B cell (primary cell): Measurements from ENCODE around the gene ARHGAP4. TPM values are rescaled to one million over a fixed set of nuclear protein-coding genes. Genes with fewer than 3 reads are reported as not detected.

Source experiments
- ATAC-seq: fragments of 200-7000 bp; cut with Tn5 transposase; one replicate; pipeline ENCODE4 v1.10.0; 2021; ENCODE audit warnings: low read depth, mild to moderate bottlenecking, moderate number of reproducible peaks, moderate library complexity
- CTCF ChIA-PET: fragments of 350-600 bp; sonication (Branson Sonifier 250); formaldehyde crosslinking; loops from one replicate; lab custom pipeline; 2021; ENCODE audit warnings: antibody characterized with exemption, inconsistent platforms; lab: Charles Lee
- POLR2A ChIA-PET: fragments of 350-600 bp; sonication (Branson Sonifier 250); formaldehyde crosslinking; loops from one replicate; lab custom pipeline; 2021; ENCODE audit warnings: antibody characterized with exemption; lab: Charles Lee
- DNase-seq: peaks from one replicate; pipeline ENCODE4 v3.0.0; 2013
- H2AFZ ChIP-seq: 2 replicates; pipeline ENCODE4 v1.6.1; 2012; ENCODE audit warnings: mild to moderate bottlenecking, low read depth, low read length; ENCODE audit not compliant: insufficient read depth, poor library complexity, severe bottlenecking
- H3K27ac ChIP-seq, 2 donors: 1 replicate in 1 of 2; 2 replicates in 1 of 2; pipeline ENCODE4 v1.5.1; 2012 to 2013; ENCODE audit warnings: low read length in 2 of 2, mild to moderate bottlenecking in 2 of 2, moderate library complexity in 1 of 2
- H3K27me3 ChIP-seq, 4 experiments: fragments of 200-600 bp in 1 of 4; sonication (generic) in 1 of 4; replicated peaks in 1 of 4; 1 replicate in 2 of 4; 2 replicates in 2 of 4; pipeline versions ENCODE4 v1.6.1 to v1.7.0; 2013 to 2016; ENCODE audit warnings: low read length in 3 of 4, mild to moderate bottlenecking in 2 of 4, mixed read lengths in 1 of 4, moderate library complexity in 1 of 4; ENCODE audit not compliant: insufficient read depth in 4 of 4, control insufficient read depth in 3 of 4; ENCODE audit errors: control extremely low read depth in 1 of 4
- H3K36me3 ChIP-seq, 2 experiments: replicated peaks in 1 of 2; 1 replicate in 1 of 2; 2 replicates in 1 of 2; pipeline versions ENCODE4 v1.6.1 to v1.7.1; 2013; ENCODE audit warnings: low read length in 1 of 2; ENCODE audit not compliant: insufficient read depth in 2 of 2, control insufficient read depth in 1 of 2; ENCODE audit errors: control extremely low read depth in 1 of 2, extremely low read depth in 1 of 2
- H3K4me1 ChIP-seq, 2 donors: fragments of 200-600 bp in 1 of 2; sonication (generic) in 1 of 2; 1 replicate in 1 of 2; 2 replicates in 1 of 2; pipeline versions ENCODE4 v1.5.1 to v1.6.1; 2013 to 2017; ENCODE audit warnings: low read length in 2 of 2; ENCODE audit not compliant: control insufficient read depth in 2 of 2, insufficient read depth in 2 of 2
- H3K4me2 ChIP-seq: replicated peaks from 2 replicates; pipeline ENCODE3; 2012; ENCODE audit warnings: mild to moderate bottlenecking, low read depth, low read length; ENCODE audit not compliant: poor library complexity, severe bottlenecking
- H3K4me3 ChIP-seq, 5 experiments: fragments of 200-600 bp in 1 of 5; sonication (generic) in 1 of 5; 1 replicate in 3 of 5; 2 replicates in 2 of 5; pipeline versions ENCODE4 v1.5.1 to v1.7.0; 2011 to 2016; ENCODE audit warnings: low read length in 4 of 5, mild to moderate bottlenecking in 4 of 5, low read depth in 2 of 5, control low read depth in 1 of 5, moderate library complexity in 1 of 5; ENCODE audit not compliant: insufficient read depth in 1 of 5; ENCODE audit errors: control extremely low read depth in 1 of 5, extremely low read depth in 1 of 5
- H3K79me2 ChIP-seq: fragments of 200-600 bp; sonication (generic); one replicate; pipeline ENCODE4 v1.6.0; 2016; ENCODE audit warnings: low read length; ENCODE audit not compliant: control insufficient read depth, insufficient read depth
- H3K9ac ChIP-seq: fragments of 200-600 bp; sonication (generic); 2 replicates; pipeline ENCODE4 v1.6.1; 2017; ENCODE audit warnings: mild to moderate bottlenecking, low read length, moderate library complexity
- H3K9me3 ChIP-seq, 3 donors: one replicate each; pipeline versions ENCODE4 v1.6.1 to v1.7.1; 2013; ENCODE audit warnings: low read length in 2 of 3; ENCODE audit not compliant: control insufficient read depth in 2 of 3, insufficient read depth in 1 of 3; ENCODE audit errors: control extremely low read depth in 1 of 3
- H4K20me1 ChIP-seq: 2 replicates; pipeline ENCODE4 v1.6.0; 2012; ENCODE audit warnings: mild to moderate bottlenecking, low read length; ENCODE audit not compliant: insufficient read depth, control insufficient read depth, poor library complexity, severe bottlenecking
- H3K27ac Mint-ChIP-seq: one replicate; pipeline ENCODE4 v1.8.0; 2021; ENCODE audit warnings: mixed read lengths
- H3K27me3 Mint-ChIP-seq: one replicate; pipeline ENCODE4 v1.8.0; 2021; ENCODE audit warnings: mixed read lengths
- H3K4me1 Mint-ChIP-seq: one replicate; pipeline ENCODE4 v1.8.0; 2021; ENCODE audit warnings: mixed read lengths
- H3K4me3 Mint-ChIP-seq: one replicate; pipeline ENCODE4 v1.8.0; 2021; ENCODE audit warnings: mixed read lengths
- H3K9me3 Mint-ChIP-seq: one replicate; pipeline ENCODE4 v1.8.0; 2022; ENCODE audit warnings: mixed read lengths; ENCODE audit not compliant: insufficient read depth
- CTCF ChIP-seq: fragments of 200-600 bp; IDR thresholded peaks from one replicate; pipeline ENCODE4 v1.8.0; 2022; ENCODE audit warnings: antibody characterized with exemption, mild to moderate bottlenecking
- EZH2 ChIP-seq: IDR thresholded peaks from 2 replicates; pipeline ENCODE4 v1.6.1; 2012; ENCODE audit warnings: borderline replicate concordance, low read depth, mild to moderate bottlenecking, moderate library complexity, low read length; ENCODE audit not compliant: insufficient read depth, poor library complexity, severe bottlenecking
- WGBS: methylation state at CpG from one replicate; pipeline ENCODE4 v1.1.5; 2013; ENCODE audit warnings: missing lambda C conversion rate; ENCODE audit not compliant: insufficient coverage; 5-methylcytosine and 5-hydroxymethylcytosine counted together
- intact Hi-C: fragments of 100-400 bp; cut with micrococcal nuclease; formaldehyde crosslinking; loops from one replicate; pipeline ENCODE4 v1.10.0; 2022
- polyA plus RNA-seq: library from polyadenylated mRNA; depleted of rRNA; stranded (reverse); fragments of >200 nt; gene quantifications from 2 replicates; pipeline ENCODE4 v1.2.3, GENCODE V29; 2012
- total RNA-seq, 2 donors: library from RNA; stranded (reverse); fragments of 120-200 nt in 1 of 2; gene quantifications; 1 replicate in 1 of 2; 2 replicates in 1 of 2; pipeline versions ENCODE4 v1.2.3 to v1.2.4, GENCODE V29; 2013 to 2022

The ARHGAP4 gene
- total and polyA plus RNA-seq, 2 donors (not counting 1 experiment from before 2014, with no cell fraction given): 242 to 711 TPM

GRCh38 chrX:153867139-153867538 lies 58.9 kb downstream of the ARHGAP4 start:
- CTCF ChIA-PET: no interaction called here
- 88% methylated on average over 3 of the region's 9 CpGs for WGBS

More at GRCh38 chrX:153867139-153867538, 58.9 kb downstream of the ARHGAP4 start:
- POLR2A ChIA-PET: no interaction called here
- no peaks in the 10 kb centered on the region for H3K36me3 ChIP-seq
- no peaks in the 10 kb centered on the region for H3K79me2 ChIP-seq
- H2AFZ ChIP-seq: no peak overlapping the region
- no peak overlapping the region for H3K27ac ChIP-seq
- Mint-ChIP-seq H3K4me1 (no peaks in the 10 kb centered on the region), H3K4me3 (no peak overlapping the region), H3K27me3 (no peaks in the 10 kb centered on the region), H3K9me3 (no peaks in the 10 kb centered on the region), H3K27ac (no peak overlapping the region)
- intact Hi-C loops: no loop called here
- no peak for DNase-seq
- H3K9me3 ChIP-seq: no peaks in the 10 kb centered on the region
- no peaks in the 10 kb centered on the region for H4K20me1 ChIP-seq
- no peak for ATAC-seq
- no peak overlapping the region for H3K9ac ChIP-seq
- H3K4me3 ChIP-seq: no peak overlapping the region
- no peaks in the 10 kb centered on the region for H3K27me3 ChIP-seq
- no peak overlapping the region for H3K4me2 ChIP-seq
- no peaks in the 10 kb centered on the region for H3K4me1 ChIP-seq
- TF ChIP-seq CTCF (no peak), EZH2 (no peak)
